LNCaP clone FGC (cell line): ENCODE data around the gene PRR12.

Source experiments
- DNase-seq: peaks from one replicate; pipeline ENCODE4 v3.0.0-alpha.2; 2011; ENCODE audit warnings: low read depth
- H3K4me3 ChIP-seq: 2 replicates; pipeline ENCODE4 v1.5.1; 2011; ENCODE audit warnings: mild to moderate bottlenecking, low read depth, low read length, control low read depth
- TF ChIP-seq, protein P1 (sequence below): IDR thresholded peaks from 2 replicates; pipeline ENCODE4 v1.5.1; 2012; ENCODE audit warnings: mild to moderate bottlenecking; ENCODE audit not compliant: control insufficient read depth, insufficient read depth; ENCODE audit errors: extremely low read depth

PRR12 gene

DNA sequence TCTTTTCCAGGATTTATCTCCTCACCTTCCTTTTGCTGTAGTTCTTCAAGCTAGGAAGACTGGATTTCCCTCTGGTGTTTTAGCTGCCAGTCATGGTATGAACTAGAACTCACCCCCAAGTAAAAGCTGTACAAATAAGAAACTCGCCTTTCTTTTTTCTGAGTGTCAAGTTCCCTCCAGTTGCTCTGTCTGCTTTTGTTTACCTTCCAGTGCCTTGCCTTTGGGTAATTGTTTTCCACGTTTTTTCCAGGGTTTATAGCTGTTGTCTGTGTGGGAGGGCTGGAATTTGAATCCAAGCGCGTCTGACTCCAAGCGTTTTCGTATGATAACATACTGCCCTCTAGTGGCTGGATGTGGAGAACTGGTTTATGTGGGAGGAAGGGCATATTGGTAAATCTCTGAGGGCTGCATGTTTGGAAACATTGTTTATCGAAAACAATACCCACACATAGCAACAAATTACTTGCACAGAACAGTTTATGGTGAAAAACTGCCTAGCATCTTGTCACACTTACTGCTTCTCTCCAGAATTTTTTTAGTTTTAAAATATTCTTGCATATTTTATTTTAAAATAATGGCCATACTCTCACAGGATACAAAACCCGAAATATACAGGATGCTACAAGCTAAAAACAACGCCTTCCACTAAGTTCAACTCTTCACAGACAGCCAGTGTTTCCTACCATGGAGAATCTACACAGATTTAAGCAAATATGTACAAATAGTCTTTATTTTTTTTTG, 44.0 kb upstream of the PRR12 start:
- peak; percentile 86 for DNase-seq
- TF ChIP-seq, protein P1, sequence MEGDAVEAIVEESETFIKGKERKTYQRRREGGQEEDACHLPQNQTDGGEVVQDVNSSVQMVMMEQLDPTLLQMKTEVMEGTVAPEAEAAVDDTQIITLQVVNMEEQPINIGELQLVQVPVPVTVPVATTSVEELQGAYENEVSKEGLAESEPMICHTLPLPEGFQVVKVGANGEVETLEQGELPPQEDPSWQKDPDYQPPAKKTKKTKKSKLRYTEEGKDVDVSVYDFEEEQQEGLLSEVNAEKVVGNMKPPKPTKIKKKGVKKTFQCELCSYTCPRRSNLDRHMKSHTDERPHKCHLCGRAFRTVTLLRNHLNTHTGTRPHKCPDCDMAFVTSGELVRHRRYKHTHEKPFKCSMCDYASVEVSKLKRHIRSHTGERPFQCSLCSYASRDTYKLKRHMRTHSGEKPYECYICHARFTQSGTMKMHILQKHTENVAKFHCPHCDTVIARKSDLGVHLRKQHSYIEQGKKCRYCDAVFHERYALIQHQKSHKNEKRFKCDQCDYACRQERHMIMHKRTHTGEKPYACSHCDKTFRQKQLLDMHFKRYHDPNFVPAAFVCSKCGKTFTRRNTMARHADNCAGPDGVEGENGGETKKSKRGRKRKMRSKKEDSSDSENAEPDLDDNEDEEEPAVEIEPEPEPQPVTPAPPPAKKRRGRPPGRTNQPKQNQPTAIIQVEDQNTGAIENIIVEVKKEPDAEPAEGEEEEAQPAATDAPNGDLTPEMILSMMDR, result peak; percentile 82
- H3K4me3 ChIP-seq, result 0 out of 2 replicates have a peak overlapping the region, but pooled peaks have one; percentile 19

DNA sequence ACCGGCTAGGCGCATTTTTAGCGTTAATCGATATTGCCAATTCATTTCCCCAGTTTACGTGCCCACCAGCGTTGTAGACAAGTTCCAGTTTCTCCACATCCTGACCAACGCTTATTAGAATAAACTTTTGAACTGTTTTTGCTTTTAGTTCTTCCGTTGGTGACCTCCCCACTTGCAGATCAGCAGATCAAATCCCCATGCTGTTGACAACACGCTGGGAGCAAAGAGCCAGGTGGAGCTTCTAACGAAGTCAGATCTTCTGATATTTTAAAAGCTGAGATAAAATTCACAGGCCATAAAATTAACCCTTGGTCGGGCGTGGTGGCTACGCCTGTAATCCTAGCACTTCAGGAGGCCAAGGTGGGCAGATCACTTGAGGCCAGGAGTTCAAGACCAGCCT, 41.9 kb upstream of the PRR12 start:
- TF ChIP-seq, protein P1, result no peak
- H3K4me3 ChIP-seq, result no peak overlapping the region
- no peak for DNase-seq

DNA sequence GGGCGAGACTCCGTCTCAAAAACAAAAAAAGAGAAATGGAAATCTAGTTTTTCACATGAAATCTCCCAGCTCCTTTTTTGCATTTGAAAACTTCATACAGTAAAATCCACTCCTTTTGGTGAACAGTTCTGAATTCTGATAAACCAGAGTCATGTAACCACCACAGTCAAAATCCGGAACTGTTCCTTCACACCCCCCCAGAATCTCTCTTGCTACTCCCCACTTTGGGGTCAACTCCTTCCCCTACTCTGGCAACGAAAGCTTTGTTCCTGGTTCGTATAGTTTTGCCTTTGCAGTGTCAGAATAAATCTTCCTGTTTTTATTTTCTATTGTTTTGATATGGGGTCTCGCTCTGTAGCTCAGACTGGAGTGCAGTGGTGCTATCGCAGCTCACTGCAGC, 39.5 kb upstream of the PRR12 start:
- TF ChIP-seq, protein P1, result no peak
- DNase-seq, result no peak
- H3K4me3 ChIP-seq, result no peak overlapping the region

GRCh38 chr19:49552749-49553148, 38.2 kb upstream of the PRR12 start:
- H3K4me3 ChIP-seq, result no peak overlapping the region
- DNase-seq, result no peak
- TF ChIP-seq, protein P1, result no peak

- H3K4me3 ChIP-seq, result no peak overlapping the region
- TF ChIP-seq, protein P1, result no peak
- DNase-seq, result no peak
Measured at GRCh38 chr19:49553451-49554271, 37.3 kb upstream of the PRR12 start.

DNA sequence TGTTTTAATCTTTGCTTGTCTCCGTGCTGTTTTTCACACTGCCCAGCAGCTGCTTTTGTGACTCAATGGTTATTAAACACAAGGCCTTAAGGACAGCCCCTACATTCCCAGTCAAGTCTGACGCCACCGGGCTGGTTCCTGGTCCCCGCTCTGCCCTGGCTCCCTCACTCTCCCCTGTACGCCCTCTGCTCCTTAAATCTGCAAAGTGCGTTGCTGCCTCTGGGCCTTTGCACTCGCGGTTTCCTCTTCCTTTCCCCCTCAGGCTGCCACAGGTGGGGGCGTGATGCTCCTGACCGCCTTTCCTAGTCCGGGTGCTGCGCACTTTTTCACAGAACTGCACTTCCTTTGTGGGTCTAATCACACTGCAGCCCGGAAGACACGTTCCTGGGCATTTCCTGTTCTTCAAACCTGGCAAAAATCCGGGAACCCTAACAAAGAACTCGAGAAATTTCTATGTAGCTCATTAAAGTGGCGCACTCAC, 36.2 kb upstream of the PRR12 start:
- DNase-seq, result no peak
- H3K4me3 ChIP-seq, result no peak overlapping the region
- TF ChIP-seq, protein P1, result no peak
